ENCODE measurements around the gene PON3. TPM values are rescaled to one million over a fixed set of nuclear protein-coding genes. Genes with fewer than 3 reads are reported as not detected.

The PON3 gene
- total and polyA plus RNA-seq, 2 of the 4 experiments (the other 2 are of a cell fraction): not detected

DNA sequence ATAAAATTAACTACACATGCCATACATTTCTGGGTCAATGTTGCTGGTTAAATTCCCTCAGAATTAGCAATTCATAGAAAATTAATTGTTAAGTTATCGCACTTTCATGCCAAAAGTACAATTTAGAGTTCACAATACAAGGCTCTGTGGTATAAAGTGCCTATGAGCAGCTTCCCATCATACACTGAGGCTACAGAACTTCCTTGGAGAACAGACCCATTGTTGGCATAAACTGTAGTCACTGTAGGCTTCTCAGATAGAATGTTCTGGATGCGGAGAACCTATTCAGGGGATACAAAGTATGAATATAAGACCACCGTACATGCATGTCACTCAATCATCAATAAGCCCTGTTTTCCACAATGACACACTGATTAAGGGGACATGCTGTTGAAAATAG is 9.0 kb upstream of the PON3 start:
- Histone ChIP-seq H3K27me3 (ENCODE audit: control insufficient read depth, insufficient read depth, low read length) (no peaks in the 10 kb centered on the region), H2BK20ac (ENCODE audit: low read depth, low read length) (no peak overlapping the region), H3K9me1 (ENCODE audit: insufficient read depth, low read length) (no peaks in the 10 kb centered on the region; the same call in 1 of the 2 replicates), H3K4me1 (ENCODE audit: control insufficient read depth, insufficient read depth, low read length) (no peaks in the 10 kb centered on the region), H3K27ac (ENCODE audit: insufficient read depth, low read length) (no peak overlapping the region), H4K91ac (ENCODE audit: insufficient read depth, low read depth, low read length) (no peak overlapping the region), H3K9me3 (ENCODE audit: control insufficient read depth, insufficient read depth, low read length) (no peaks in the 10 kb centered on the region), H2BK5ac (ENCODE audit: low read depth, low read length, poor library complexity, severe bottlenecking) (no peak overlapping the region), H2AFZ (replicated peaks; ENCODE audit: low read length, poor library complexity) (no peak overlapping the region), H4K20me1 (ENCODE audit: insufficient read depth, low read length) (no peaks in the 10 kb centered on the region), H3K4me2 (ENCODE audit: low read depth, low read length) (no peak overlapping the region), H2AK9ac (replicated peaks; ENCODE audit: low read depth, low read length, poor library complexity) (no peak overlapping the region), H3K23ac (ENCODE audit: low read depth, low read length) (no peak overlapping the region), H2AK5ac (ENCODE audit: low read depth, low read length) (no peak overlapping the region), H3K4me3 (ENCODE audit: insufficient read depth, low read depth, low read length) (no peak overlapping the region), H2BK15ac (ENCODE audit: low read depth, low read length) (no peak overlapping the region), H3K36me3 (ENCODE audit: control insufficient read depth, insufficient read depth, low read length) (peaks cover 8% of the 10 kb centered on the region), H2BK120ac (ENCODE audit: low read depth, low read length) (no peak overlapping the region), H3K56ac (ENCODE audit: extremely low read depth, insufficient read depth, low read length) (no peak overlapping the region), H3K4ac (ENCODE audit: low read depth, low read length) (no peak overlapping the region), H3K9ac (ENCODE audit: low read depth, low read length) (no peak overlapping the region), H4K5ac (ENCODE audit: low read depth, low read length) (no peak overlapping the region), H4K8ac (ENCODE audit: low read depth in 2 of 2, low read length in 2 of 2) (no peak overlapping the region), H3K14ac (replicated peaks; ENCODE audit: low read depth, low read length) (no peak overlapping the region), H3K18ac (ENCODE audit: low read depth, low read length) (no peak overlapping the region), H3K79me1 (ENCODE audit: low read depth in 1 of 2, low read length in 2 of 2) (0 out of 4 replicates have a peak, but pooled peaks cover 0 to under 1% of the 10 kb centered on the region in 2 experiments)
- no CpG with 5 or more reads among the region's 3 CpGs for WGBS, 2 experiments (ENCODE audit: extremely low coverage in 2 of 2, insufficient read length in 1 of 2)
- dilution Hi-C loops (cut with HindIII; ENCODE audit: low sequenced_read_pairs, unreplicated experiment): no loop called here
- in situ Hi-C loops (cut with MboI; ENCODE audit: low sequenced_read_pairs): no loop called here
- DNase-seq: no peak
- ChIA-PET POLR2A (ENCODE audit: unreplicated experiment) (no interaction called here), CTCF (interaction anchor here (0.7 kb wide), 1 partner anchor 14 kb away, joined by 3 read pairs; no protein-coding TSS in a partner anchor)
- intact Hi-C loops (cut with micrococcal nuclease): no loop called here
- TSS peak; percentile 86 for BruUV-seq (replicated peaks)
- TF ChIP-seq BHLHE40 (IDR thresholded peaks at IDR 0.05; ENCODE audit: low read depth, low read length) (no peak), MXI1 (IDR thresholded peaks at IDR 0.05; ENCODE audit: borderline replicate concordance, low read depth, low read length) (no peak), CEBPB (IDR thresholded peaks at IDR 0.05; ENCODE audit: low read depth, low read length) (no peak), FOS (IDR thresholded peaks at IDR 0.05; ENCODE audit: low read depth, low read length) (no peak)
- TF ChIP-seq, protein P1, sequence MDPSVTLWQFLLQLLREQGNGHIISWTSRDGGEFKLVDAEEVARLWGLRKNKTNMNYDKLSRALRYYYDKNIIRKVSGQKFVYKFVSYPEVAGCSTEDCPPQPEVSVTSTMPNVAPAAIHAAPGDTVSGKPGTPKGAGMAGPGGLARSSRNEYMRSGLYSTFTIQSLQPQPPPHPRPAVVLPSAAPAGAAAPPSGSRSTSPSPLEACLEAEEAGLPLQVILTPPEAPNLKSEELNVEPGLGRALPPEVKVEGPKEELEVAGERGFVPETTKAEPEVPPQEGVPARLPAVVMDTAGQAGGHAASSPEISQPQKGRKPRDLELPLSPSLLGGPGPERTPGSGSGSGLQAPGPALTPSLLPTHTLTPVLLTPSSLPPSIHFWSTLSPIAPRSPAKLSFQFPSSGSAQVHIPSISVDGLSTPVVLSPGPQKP (IDR thresholded peaks at IDR 0.05; ENCODE audit: borderline replicate concordance, low read depth, low read length): no peak
- ATAC-seq (ENCODE audit: low read depth): no peak

All from IMR-90 (cell line).